HG02870 (cell line): ENCODE measurements around the gene CRYAB.

Source experiments
- ATAC-seq: cut with Tn5 transposase; IDR thresholded peaks from one replicate; pipeline ENCODE4 v1.9.1; 2021; ENCODE audit warnings: mild to moderate bottlenecking, moderate library complexity; ENCODE audit not compliant: unreplicated experiment

The CRYAB gene

DNA sequence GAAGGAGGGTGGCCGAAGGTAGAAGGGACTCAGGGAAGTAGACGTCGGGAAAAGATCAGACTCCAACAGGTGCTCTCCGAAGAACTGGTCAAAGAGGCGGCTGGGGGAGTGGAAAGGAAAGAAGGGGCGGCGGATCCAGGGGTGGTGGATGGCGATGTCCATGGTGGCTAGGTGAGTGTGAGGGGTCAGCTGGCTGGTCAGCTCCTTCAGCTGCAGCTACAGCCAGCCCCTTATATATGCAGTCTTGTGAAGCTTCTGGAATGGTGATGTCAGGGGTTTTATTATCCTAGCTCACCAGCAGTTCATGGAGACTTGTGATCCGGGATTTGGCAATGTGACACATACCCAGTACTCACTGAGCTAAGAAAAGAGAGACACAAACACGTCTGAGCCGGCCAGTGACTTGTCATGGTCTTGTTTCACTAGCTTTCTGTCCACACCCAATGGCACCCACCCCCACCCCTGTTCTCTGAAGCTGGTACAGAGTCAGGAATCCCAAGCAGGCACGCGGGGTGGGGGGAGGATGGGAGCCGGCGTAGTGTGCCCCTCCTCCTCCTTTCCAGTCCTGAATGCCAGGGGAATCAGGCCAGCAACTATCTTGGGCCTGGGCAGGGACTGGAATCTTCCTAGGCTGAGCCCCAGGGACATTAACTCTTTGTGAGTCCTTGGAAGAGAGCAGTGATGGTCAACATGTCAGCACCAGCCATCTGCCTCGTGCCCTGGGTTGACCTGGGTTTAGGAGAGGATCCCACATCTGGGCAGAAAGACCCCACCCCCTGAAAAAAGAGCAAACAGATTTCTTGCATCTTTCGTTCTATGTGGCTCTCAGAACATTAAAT lies at the start of gene CRYAB:
CRYAB (minus strand) TSS at position 208 of the 839 bp plus-strand sequence; CDS start at position 162, 46 bp downstream.
- no peak for ATAC-seq

GRCh38 chr11:111960916-111961315 lies 49.3 kb upstream of the CRYAB start:
- ATAC-seq = no peak

GRCh38 chr11:111957663-111958444 lies 46.3 kb upstream of the CRYAB start:
- ATAC-seq = no peak

GRCh38 chr11:111954154-111954553 lies 42.6 kb upstream of the CRYAB start:
- ATAC-seq = no peak

DNA sequence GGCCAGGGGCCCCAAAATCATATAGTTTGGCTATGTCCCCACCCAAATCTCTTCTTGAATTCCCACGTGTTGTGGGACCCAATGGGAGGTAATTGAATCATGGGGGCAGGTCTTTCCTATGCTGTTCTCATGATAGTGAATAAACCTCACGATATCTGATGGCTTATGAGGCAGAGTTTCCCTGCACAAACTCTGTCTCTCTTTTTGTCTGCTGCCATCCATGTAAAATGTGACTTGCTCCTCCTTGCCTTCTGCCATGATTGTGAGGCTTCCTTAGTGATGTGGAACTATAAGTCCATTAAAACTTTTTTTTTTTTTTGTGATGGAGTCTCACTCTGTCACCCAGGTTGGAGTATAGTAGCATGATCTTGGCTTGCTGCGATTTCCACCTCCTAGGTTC lies 40.0 kb upstream of the CRYAB start:
- no peak for ATAC-seq

DNA sequence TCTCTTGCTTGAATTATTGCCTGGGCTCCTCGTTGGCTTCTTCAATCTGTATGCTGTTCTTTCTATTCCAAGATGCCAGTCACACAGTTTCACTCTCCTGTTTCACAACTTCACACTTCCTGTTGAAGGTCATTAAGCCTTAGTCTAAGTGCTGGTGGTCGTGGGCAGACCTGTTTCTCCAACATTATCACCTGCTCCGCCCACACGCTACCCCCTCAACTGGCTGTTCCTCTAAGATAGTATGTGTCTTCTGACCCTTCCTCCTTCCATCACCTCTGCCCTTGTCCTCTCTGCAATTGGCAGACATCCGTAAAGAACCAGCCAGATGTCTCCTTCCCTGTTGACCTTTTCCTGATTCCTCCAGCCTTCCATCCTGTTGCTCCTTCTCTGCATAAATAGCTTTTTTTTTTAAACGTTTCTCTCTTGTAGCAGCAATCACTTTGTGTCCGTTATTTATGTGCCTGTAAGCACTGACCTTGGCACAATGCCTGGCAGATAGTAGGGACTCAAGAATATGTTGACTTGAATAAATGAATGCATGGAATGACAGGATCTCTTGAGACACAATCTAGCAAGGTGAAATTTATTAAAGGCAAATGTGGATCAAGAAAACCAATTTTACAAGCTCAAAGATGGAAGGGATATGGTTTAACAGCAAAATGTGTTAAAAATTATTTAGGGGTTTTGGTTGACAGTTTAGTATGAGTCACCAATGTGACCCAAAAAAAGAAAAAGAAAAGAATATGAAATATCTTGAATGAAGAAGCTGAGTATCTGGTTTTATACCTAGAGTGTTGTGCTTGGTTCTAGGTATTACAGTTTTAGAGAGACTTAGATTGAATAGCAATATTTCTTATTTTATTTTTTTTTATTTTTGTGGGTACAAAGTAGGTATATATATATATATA lies 38.2 kb upstream of the CRYAB start:
- ATAC-seq = no peak

DNA sequence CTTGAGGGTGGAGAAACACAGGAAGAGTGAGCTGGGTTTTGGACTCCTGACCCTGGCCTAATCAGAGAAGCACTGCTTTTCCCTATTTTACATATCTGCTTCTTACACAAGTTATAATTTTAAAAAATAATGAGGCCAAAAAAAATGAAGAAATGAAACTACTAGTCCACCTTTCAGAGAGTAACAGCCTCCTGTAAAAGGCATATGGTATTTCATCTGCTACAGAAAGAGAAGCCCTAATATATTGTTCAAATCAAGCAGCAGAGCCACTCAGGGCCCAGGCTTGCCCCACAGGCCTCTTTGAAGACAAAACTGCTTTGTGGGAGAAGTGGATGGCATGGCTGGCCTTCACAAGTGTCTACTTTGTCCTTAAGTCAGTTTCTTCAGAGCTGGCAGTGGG lies 35.6 kb upstream of the CRYAB start:
- ATAC-seq = no peak

GRCh38 chr11:111946499-111946898 lies 34.9 kb upstream of the CRYAB start:
- ATAC-seq = no peak

GRCh38 chr11:111945198-111945597 lies 33.6 kb upstream of the CRYAB start:
- ATAC-seq = no peak

GRCh38 chr11:111944651-111945051 lies 33.1 kb upstream of the CRYAB start:
- no peak for ATAC-seq

- ATAC-seq = no peak
Observed at GRCh38 chr11:111944139-111944538, 32.6 kb upstream of the CRYAB start.

DNA sequence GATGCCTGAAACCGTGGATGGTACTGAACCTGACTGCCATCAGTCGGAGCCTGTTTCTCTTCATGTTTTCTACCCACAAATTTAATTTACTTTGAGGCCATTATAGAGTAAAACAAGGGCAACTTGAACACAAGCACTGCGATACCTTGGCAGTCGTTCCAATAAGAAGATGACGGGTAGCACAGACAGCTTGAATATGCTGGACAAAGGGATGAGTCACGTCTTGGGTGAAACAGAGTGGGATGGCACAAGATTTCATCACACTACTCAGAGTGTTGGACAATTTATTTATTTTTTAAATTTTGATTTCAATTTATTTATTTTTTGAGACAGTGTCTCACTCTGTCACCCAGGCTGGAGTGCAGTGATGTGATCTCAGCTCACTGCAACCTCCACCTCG lies 31.3 kb upstream of the CRYAB start:
- no peak for ATAC-seq

- ATAC-seq = no peak
Observed at GRCh38 chr11:111941963-111942362, 30.4 kb upstream of the CRYAB start.

- ATAC-seq = no peak
Observed at GRCh38 chr11:111939836-111940604, 28.4 kb upstream of the CRYAB start.

DNA sequence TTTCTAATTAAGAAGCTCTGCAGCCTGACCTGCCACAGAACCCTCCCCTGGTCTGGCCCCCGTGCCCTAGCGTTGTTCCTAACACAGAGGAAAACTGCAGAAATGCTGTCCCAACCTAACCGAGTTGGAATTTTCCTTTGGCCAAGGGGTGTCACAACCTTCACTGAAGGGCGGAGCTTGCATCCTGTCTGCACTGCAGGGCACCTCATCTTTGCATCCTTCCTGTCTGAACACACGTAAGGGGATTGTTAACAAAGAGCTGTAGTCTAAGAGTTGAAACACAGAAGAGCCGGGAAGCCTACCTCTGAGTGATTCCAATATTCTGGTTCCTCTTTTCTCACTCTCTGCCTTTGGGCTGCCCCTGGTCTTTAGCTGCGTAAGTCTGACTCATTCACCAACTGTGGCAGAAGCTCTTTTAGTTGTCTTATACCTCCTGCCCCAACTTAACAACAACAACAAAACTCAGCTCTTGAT lies 27.2 kb upstream of the CRYAB start:
- peak; percentile 93 for ATAC-seq

DNA sequence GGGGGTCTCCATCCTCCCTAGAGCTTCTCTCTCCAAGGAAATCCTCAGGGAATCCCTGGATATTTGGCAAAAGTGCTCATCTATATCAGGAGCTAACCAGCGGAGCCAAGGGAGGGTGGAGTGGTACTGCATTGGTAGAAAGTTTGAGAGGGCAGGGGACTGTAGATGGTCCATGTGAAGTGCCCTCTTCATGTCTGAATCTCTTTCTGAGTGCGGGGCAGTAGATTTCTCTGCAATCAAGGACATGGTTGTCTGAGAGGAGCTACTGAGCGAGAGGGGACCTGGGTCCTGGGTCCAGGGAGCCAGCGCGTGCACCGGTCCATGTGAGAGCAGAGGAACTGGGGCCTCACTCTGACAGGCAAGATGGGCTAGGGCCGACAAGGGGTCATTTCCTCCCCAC lies 26.3 kb upstream of the CRYAB start:
- ATAC-seq = no peak

DNA sequence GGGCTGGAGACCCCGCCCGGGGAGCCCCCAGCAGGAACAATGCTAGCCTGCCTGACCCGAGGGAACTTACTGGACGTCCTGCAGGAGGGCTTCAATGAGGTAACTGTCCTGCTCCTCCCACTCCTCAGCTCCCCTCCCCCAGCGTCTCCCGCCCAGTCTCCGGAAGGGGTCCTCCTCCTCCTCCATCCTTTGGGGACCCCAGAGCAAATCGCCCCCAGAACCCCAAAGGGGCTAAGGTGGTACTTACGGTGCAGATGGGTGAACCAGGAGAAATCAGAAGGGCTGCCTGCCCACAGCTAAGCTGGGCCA lies 25.8 kb upstream of the CRYAB start:
- no peak for ATAC-seq

- ATAC-seq = no peak
Observed at GRCh38 chr11:111936040-111936540, 24.5 kb upstream of the CRYAB start.

- ATAC-seq = no peak
Observed at GRCh38 chr11:111935317-111936039, 23.9 kb upstream of the CRYAB start.

DNA sequence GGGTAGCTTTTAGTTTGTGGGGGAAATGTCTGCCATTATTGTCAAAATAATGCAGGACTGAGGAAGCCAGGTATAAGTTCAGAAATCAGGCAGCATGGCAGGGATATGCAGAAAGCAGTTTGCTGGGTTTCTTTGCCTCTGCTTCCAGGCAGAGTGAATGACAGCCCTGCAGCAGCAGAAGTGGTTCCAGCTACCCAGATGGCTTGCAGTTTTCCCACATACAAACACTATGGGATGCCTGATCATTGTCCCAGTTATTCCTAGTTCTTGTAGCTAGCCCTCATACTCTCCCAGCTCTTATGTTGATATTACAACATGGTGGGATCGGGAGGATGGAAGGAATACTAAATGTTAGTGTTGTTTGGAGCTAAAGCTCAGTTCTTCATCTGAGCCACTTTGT lies 22.7 kb upstream of the CRYAB start:
- no peak for ATAC-seq
